Stimulated activated CD4-positive, alpha-beta T cell treated with anti-CD3 and anti-CD28 coated beads, TNF-alpha, amount 100 ng/mL, for 24 hours (primary cell): ENCODE results near the gene TLE6.
"Not testable (repeated sequence)": the region's sequence is repeated elsewhere in the genome, so short reads cannot be mapped to it uniquely, and the experiment has no call there.

Source experiments
- DNase-seq, 3 experiments: peaks; one replicate each; pipeline ENCODE4 v3.0.0-alpha.2; 2020; ENCODE audit warnings: low read depth in 3 of 3

Gene TLE6

DNA sequence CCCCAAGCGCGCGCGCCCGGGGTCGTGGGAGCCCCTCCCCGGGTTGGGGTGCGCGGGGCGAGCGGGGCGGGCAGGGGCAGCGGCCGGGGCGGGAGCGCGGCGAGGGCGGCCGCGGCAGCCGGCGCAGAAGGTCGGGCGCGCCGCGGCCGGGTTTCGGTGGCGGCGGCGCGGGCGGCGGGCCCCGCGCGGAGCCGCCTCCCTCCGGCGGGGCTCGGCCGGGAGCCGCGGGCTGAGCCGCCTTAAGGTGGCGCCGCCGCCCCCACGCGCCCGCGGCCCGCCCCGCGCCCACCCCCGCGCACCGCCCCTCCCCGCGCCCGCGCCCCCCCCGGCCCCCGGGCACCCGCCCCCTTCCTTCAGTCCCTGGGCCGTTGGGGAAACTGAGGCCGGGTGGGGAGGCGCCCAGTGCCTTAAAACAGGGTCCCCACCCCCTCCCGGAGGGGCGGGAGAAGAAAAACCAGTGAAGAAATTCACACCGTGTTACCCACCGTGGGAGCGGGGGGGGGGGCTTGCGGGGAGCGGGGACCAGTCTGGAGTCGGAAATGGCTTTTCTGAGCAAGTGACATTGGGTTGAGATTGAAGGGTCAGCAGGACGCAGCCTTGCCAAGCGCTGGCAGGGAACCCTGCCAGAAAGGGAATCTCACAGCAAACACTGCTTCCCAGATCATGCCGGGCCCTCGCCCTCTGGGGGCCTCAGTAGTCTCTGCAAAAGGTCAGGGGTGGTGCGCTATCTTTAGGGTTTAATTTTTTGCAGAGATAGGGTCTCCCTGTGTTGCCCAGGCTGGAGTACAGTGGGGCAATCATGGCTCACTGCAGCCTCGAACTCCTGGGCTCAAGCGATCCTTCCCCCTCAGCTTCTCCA is 51.9 kb downstream of the TLE6 start, which contains the start of gene TLE2:
TLE2 (minus strand) TSS at position 216 of the 859 bp plus-strand sequence. CDS start 376 bp downstream, outside the sequence.
- DNase-seq, result no peak

DNA sequence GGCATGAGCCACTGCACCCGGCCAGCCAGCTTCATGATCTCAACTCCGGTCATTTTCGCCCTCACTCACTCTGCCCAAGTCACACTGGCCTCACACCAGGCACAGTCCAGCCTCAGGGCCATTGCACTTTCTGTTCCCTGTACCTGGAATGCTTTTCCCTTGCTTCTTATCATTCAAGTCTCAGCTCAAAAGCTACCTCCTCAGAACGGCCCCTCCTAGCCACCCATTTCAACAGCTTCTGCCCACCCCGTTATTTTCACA is 54.2 kb downstream of the TLE6 start:
- no peak for DNase-seq

GRCh38 chr19:3033595-3034405 is 56.4 kb downstream of the TLE6 start:
- DNase-seq, result no peak

- no peak for DNase-seq
Observed at GRCh38 chr19:3034406-3034655, 57.0 kb downstream of the TLE6 start.

DNA sequence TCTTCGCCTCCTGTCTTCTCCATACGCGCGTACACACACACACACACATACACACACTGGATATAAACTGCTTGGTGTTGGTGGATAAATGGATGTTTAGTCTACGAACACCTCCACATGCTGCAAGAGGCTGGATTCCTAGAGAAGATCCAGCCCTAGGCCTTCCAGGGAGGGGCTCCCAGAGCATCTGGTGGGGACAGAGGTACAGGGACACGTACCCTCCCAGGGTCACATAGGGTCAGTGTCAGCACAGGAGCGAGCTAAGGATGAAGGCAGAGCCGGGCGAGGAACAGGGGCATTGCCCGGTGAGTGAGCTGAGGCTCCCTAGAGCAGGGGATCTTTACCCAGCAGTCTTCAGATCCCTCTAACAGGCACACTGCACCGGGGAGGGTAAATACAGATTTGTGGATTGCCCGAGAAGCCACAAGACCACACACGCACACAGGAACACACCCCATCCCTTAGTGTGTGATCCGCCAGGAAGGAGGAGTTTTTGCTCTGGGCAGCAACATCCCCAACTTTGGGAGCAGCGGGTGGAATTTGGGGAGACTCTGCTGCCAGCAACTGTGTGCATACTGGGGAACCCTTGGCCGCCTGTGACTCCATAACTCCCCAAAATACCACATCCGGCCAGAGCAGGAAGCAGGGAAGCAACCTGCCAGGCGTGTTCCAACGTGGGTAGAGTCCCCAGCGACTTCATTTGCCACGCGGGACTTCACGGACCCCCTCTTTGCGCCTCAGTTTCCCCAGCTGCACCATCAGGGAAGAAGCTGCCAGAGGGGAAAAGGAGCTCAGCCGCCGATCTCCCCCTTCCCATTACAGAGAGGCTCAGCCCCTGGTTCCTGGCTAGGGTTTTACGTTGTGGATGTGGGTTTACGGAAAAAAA is 57.5 kb downstream of the TLE6 start:
- DNase-seq, result peak; percentile 15 to 51 (median 16)

DNA sequence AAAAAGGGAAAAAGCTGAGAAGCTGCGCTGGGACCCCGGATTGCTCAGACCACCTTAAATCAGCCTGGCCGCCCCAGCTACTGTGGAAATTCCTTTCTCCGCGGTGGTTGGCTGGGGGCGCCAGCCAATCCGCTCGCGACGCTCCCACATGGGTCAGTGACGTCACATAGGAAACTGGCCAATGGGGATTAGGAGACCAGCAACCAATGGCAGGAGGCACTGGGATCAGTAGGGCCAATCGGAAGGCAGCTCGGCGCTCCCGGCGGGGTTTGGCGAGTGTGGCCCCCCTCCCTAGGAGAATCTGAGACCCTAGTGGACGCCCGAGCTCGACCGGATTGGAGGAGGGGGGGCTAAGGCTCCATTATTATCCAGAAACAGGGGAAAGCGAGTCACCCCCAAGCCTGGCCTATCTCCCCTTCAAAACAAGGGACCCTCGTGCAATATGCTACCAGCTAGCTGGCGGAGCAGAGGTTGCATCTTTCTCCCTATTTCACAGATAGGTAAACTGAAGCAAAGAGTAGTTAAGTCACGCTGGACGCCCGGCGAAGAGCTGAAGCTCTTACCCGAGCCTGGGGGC is 58.3 kb downstream of the TLE6 start:
- DNase-seq, result peak; percentile 86 to 95 (median 93)

DNA sequence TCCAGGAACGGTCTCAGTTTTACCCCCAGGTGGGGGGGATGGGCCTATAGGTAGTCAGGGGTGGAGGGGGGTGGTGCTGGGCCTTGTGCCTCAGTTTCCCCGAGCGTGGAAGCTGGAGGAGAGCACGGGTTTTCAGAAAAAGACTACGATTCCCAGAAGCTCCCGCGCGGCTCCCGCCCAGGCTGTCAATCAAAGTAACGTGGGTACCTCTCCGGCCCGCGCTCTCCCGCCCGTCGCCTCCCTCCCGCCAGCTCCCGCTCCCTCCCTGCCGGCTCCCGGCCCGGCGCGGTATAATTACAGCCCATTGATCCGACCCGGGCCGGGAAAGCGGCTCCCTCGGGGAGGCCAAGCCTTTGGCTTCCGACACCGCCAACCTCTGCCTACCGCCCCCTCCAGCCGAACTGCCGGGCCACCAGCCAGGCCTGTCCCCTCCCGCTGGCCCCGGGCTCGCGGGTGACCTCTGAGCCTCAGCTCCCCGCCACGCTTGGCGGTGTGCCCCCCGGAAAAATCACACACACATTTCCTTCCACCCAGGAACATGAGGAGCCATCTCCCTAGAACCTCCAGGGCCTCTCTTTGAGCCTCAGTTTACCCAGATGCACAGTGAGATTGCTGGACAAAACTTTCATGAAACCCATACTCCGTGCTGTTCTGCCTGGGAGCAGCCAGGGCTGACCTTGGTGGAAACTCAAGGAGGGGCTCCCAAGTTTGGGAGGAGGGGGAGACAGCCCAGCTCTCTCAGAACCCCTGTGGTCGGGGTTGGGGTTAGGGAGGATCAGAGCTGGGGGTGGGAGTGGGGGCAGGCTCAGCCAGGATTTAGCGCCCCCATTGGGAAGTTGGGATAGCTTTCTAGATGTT is 59.0 kb downstream of the TLE6 start:
- peak; percentile 58 to 83 (median 68) for DNase-seq

DNA sequence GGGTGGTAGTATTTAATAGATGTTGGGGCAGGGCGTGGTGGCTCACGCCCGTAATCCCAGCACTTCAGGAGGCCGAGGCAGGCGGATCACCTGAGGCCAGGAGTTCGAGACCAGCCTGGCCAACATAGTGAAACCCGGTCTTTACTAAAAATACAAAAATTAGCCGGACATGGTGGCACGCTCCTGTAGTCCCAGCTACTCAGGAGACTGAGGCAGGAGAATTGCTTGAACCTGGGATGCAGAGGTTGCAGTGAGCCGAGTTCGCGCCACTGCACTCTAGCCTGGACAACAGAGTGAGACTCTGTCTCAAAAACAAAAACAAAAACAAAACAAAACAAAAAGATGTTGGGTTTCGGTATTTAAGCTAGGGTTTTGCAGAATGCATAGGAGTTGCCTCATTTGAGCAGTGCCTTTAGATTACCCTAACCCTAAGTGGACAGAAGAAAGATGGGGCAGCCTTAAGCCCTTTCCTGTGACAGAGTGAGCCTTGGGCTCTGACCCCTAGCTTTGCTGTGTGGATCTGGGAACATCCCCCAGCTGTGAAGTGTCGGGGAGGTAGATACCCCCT is 59.7 kb downstream of the TLE6 start:
- DNase-seq, result not testable (repeated sequence)

DNA sequence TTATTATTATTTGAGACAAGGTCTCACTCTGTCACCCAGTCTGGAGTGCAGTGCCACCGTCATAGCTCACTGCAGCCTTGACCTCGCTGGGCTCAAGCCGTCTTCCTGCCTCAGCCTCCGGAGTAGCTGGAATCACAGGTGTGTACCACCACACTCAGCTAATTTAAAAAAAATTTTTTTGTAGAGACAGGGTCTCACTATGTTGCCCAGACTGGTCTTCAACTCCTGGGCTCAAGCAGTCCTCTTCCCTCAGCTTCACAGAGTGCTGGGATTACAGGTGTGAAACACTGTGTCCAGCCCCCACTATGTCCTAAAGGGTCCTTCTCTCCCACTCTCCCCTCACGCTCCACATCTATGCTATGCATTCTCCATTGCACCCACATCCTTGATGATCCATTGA is 60.9 kb downstream of the TLE6 start:
- DNase-seq, result no peak

DNA sequence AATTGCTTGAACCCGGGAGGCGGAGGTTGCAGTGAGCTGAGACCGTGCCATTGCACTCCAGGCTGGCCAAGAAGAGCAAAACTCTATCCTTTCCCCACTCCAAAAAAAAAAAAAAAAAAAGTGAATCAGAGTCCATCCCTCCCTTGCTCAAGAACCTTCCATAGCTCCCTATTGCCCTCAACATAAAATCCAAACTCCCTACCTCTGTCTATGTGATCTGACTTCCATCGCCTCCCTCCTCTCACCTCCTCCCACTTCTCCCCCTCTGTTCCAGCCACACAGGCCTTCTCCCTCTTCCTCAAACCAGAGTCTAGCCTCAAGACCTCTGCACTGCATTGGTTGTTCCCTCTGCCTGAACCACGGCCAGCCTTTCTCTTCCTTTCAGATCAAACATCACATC is 61.8 kb downstream of the TLE6 start:
- DNase-seq, result no peak

DNA sequence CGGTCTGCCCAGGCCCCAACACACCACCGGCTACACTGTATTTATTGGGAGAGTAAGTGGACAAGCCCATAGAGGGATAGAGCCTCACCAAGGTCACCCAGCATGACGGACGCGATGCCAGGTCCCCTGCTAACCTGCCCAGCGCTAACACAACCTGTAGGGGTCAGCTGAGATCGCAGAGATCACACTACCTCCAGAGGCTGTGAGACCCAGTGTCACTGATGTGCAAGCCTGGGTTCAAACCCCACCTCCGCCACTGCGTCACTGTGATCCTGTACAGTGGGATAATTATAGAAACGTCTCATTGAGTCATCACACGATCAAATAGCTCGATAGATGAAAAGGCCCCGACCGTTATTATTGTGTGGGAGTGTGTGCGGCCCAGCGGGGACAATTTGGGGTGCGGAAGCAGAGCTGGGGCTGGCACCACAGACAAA is 62.3 kb downstream of the TLE6 start:
- DNase-seq, result no peak

GRCh38 chr19:3041327-3041726 is 64.0 kb downstream of the TLE6 start:
- DNase-seq, result no peak

GRCh38 chr19:3041761-3042620 is 64.6 kb downstream of the TLE6 start:
- no peak for DNase-seq

GRCh38 chr19:3042621-3043267 is 65.4 kb downstream of the TLE6 start:
- DNase-seq, result no peak
